ENCODE data around the gene ZNF680.
"Not testable (repeated sequence)": the region's sequence is repeated elsewhere in the genome, so short reads cannot be mapped to it uniquely, and the experiment has no call there.

The ZNF680 gene

DNA sequence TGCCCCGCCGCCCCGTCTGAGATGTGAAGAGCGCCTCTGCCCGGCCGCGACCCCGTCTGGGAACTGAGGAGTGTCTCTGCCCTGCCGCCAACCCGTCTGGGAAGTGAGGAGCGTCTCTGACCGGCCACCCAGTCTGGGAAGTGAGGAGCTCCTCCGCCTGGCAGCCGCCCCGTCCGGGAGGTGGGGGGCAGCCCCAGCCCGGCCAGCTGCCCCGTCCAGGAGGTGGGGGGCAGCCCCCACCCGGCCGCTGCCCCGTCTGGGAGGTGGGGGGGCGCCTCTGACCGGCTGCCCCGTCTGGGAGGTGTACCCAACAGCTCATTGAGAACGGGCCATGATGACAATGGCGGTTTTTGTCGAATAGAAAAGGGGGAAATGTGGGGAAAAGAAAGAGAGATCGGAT lies 8.7 kb downstream of the ZNF680 start:
- H3K27me3 ChIP-seq (ENCODE audit: control insufficient read depth, insufficient read depth, low read length); H3K9me3 ChIP-seq (ENCODE audit: control insufficient read depth, insufficient read depth, low read length); H3K4me1 ChIP-seq (ENCODE audit: control insufficient read depth, insufficient read depth, low read length); H3K4me3 ChIP-seq (ENCODE audit: low read depth, low read length); H3K9ac ChIP-seq (ENCODE audit: low read depth, low read length); H3K36me3 ChIP-seq (ENCODE audit: control insufficient read depth, insufficient read depth, low read length): not testable (repeated sequence)

DNA sequence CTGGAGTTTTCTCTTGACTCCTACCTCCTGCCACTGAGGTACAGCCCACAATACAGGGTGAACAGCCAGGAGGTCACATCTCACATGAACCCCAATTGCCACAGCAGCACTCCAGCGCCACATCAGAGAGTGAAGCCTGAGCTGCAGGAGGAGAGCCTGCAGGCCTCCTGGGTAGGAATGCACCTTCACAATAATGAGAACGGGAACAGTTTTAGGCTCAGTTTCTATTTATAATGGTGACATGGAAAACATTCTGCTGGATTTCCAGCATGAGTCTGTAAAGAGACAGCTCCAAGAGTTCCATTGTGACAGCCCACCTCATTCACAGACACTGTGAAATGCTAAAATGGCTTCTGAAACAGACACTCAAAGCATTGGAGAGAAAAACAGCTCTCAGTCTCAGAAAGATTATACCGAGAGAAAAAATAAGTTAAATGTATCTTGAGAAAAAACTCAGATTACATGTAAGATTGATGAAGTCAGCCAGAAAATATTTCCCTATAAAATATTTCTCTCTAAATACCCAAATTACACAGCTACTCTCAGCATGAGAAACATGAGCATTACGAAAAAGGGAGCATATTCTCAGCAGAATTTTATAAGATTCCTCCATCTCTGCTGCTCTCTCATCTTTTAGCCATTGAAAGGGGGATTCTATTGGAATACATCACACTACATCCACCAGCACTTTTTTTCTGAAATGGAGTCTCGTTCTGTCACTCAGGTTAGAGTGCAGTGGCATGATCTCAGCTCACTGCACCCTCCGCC lies 11.3 kb downstream of the ZNF680 start:
- Histone ChIP-seq H3K27me3 (ENCODE audit: control insufficient read depth, insufficient read depth, low read length) (no peaks in the 10 kb centered on the region), H3K4me1 (ENCODE audit: control insufficient read depth, insufficient read depth, low read length) (peaks cover 2% of the 10 kb centered on the region), H3K9ac (ENCODE audit: low read depth, low read length) (no peak overlapping the region), H3K4me3 (ENCODE audit: low read depth, low read length) (no peak overlapping the region), H3K36me3 (ENCODE audit: control insufficient read depth, insufficient read depth, low read length) (no peaks in the 10 kb centered on the region), H3K9me3 (ENCODE audit: control insufficient read depth, insufficient read depth, low read length) (no peaks in the 10 kb centered on the region)

DNA sequence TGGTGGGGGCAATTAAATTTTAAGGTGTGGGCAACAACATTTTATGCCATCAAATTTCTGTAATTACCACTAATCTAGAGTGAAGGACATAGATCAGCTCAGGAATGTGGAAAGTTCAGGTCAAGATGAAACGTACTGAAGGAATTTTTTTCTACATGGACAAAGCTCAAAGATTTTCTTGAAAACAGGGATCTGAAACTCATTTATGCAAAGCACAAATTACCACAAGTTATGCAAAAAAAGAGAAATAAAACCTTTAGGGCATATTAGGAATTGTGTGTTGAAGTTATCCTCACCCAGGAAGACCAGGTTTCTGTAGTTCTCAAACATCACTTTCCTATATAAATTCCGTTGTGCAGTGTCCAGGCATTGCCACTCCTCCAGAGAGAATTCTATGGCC lies 18.9 kb downstream of the ZNF680 start:
- Histone ChIP-seq H3K36me3 (ENCODE audit: control insufficient read depth, insufficient read depth, low read length) (no peaks in the 10 kb centered on the region), H3K4me3 (ENCODE audit: low read depth, low read length) (no peak overlapping the region), H3K27me3 (ENCODE audit: control insufficient read depth, insufficient read depth, low read length) (no peaks in the 10 kb centered on the region), H3K9ac (ENCODE audit: low read depth, low read length) (no peak overlapping the region), H3K9me3 (ENCODE audit: control insufficient read depth, insufficient read depth, low read length) (no peaks in the 10 kb centered on the region), H3K4me1 (ENCODE audit: control insufficient read depth, insufficient read depth, low read length) (no peaks in the 10 kb centered on the region)

DNA sequence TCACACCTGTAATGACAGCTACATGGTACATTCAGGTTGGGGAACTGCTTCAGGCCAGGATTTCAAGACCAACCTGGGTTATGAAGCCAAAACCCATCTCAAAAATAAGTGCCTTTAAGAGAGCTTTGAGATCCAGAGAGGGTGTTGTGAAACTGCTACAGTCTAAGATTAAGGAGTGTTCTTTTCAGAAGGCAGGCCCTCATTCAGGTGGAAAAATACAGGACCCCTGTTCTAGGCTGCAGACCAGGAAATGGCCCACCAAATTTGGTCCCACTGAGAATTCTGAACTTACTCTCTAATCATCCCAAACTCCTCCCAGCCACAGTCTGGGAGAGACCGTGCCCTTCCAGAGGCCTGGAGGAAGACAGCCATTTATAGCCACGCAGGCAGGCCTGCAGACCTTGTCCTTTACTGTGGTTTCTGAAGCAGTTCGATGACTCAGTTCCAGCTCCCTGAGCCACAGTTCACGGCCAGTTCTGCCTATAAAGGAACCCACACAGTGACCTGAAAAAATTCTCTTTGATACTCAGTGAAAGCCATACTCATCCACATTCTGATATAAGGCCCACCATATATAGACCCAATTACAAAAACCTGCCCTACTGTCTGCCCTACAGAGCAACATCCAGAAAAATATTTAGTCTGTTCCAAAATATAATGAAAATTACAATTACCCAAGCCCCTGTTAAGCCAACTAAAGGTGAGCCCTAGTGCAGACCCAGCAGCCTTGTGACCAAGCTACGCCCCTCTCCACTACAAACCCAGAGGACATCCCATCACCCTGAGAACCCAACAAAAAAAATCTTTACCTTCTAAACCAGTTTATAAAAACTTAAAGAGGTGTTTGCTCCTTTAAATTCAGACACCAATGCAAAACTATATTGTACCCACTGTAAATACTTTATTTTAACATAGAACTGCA lies 21.2 kb downstream of the ZNF680 start:
- H3K9ac ChIP-seq (ENCODE audit: low read depth, low read length) = no peak overlapping the region
- no peaks in the 10 kb centered on the region for H3K4me1 ChIP-seq (ENCODE audit: control insufficient read depth, insufficient read depth, low read length)
- no peaks in the 10 kb centered on the region for H3K27me3 ChIP-seq (ENCODE audit: control insufficient read depth, insufficient read depth, low read length)
- H3K4me3 ChIP-seq (ENCODE audit: low read depth, low read length) = no peak overlapping the region
- H3K9me3 ChIP-seq (ENCODE audit: control insufficient read depth, insufficient read depth, low read length) = no peaks in the 10 kb centered on the region
- no peaks in the 10 kb centered on the region for H3K36me3 ChIP-seq (ENCODE audit: control insufficient read depth, insufficient read depth, low read length)

GRCh38 chr7:64533756-64534155 lies 29.1 kb downstream of the ZNF680 start:
- Histone ChIP-seq H3K4me3 (ENCODE audit: low read depth, low read length) (no peak overlapping the region), H3K9ac (ENCODE audit: low read depth, low read length) (no peak overlapping the region), H3K4me1 (ENCODE audit: control insufficient read depth, insufficient read depth, low read length) (no peaks in the 10 kb centered on the region), H3K36me3 (ENCODE audit: control insufficient read depth, insufficient read depth, low read length) (peaks cover 8% of the 10 kb centered on the region), H3K27me3 (ENCODE audit: control insufficient read depth, insufficient read depth, low read length) (no peaks in the 10 kb centered on the region), H3K9me3 (ENCODE audit: control insufficient read depth, insufficient read depth, low read length) (peaks cover 4% of the 10 kb centered on the region)

- Histone ChIP-seq H3K4me3 (ENCODE audit: low read depth, low read length) (no peak overlapping the region), H3K9me3 (ENCODE audit: control insufficient read depth, insufficient read depth, low read length) (peaks cover 13% of the 10 kb centered on the region), H3K27me3 (ENCODE audit: control insufficient read depth, insufficient read depth, low read length) (no peaks in the 10 kb centered on the region), H3K4me1 (ENCODE audit: control insufficient read depth, insufficient read depth, low read length) (no peaks in the 10 kb centered on the region), H3K36me3 (ENCODE audit: control insufficient read depth, insufficient read depth, low read length) (peaks cover 11% of the 10 kb centered on the region), H3K9ac (ENCODE audit: low read depth, low read length) (no peak overlapping the region)
These were observed 34.1 kb downstream of the ZNF680 start for GRCh38 chr7:64528770-64529169.

DNA sequence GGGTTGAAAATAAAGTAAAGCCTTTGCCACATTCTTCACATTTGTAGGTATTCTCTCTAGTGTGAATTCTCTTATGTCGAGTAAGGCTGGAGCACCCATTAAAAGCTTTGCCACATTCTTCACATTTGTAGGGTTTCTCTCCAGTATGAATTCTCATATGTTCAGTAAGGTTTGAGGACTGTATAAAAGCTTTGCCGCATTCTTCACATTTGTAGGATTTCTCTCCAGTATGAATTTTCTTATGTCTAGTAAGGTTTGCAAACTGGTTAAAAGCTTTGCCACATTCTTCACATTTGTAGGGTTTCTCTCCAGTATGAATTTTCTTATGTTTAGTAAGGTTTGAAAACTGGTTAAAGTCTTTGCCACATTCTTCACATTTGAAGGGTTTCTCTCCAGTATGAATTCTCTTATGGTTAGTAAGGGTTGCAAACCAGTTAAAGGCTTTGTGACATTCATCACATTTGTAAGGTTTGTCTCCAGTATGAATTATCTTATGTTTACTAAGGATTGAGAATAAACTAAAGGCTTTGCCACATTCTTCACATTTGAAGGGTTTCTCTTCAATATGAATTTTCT lies 41.4 kb downstream of the ZNF680 start:
- no peak overlapping the region for H3K9ac ChIP-seq (ENCODE audit: low read depth, low read length)
- peaks cover 46% of the 10 kb centered on the region for H3K9me3 ChIP-seq (ENCODE audit: control insufficient read depth, insufficient read depth, low read length)
- no peak overlapping the region for H3K4me3 ChIP-seq (ENCODE audit: low read depth, low read length)
- H3K27me3 ChIP-seq (ENCODE audit: control insufficient read depth, insufficient read depth, low read length) = no peaks in the 10 kb centered on the region
- peaks cover 2% of the 10 kb centered on the region for H3K36me3 ChIP-seq (ENCODE audit: control insufficient read depth, insufficient read depth, low read length)
- no peaks in the 10 kb centered on the region for H3K4me1 ChIP-seq (ENCODE audit: control insufficient read depth, insufficient read depth, low read length)

DNA sequence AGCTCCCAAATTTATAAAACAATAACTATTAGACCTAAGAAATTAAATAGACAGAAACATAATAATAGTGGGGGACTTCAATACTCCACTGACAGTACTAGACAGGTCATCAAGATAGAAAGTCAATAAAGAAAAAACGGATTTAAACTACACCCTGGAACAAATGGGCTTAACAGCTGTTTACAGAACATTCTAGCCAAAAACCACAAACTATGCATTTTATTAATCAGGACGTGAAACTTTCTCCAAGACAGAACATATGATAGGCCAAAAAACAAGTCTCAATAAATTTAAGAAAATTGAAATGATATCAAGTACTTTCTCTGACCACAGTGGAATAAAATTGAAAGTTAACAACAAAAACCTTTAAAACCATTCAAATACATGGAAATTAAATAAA lies 46.4 kb downstream of the ZNF680 start:
- H3K4me3 ChIP-seq (ENCODE audit: low read depth, low read length) = no peak overlapping the region
- H3K36me3 ChIP-seq (ENCODE audit: control insufficient read depth, insufficient read depth, low read length) = no peaks in the 10 kb centered on the region
- H3K27me3 ChIP-seq (ENCODE audit: control insufficient read depth, insufficient read depth, low read length) = no peaks in the 10 kb centered on the region
- peaks cover 32% of the 10 kb centered on the region for H3K9me3 ChIP-seq (ENCODE audit: control insufficient read depth, insufficient read depth, low read length)
- H3K9ac ChIP-seq (ENCODE audit: low read depth, low read length) = no peak overlapping the region
- no peaks in the 10 kb centered on the region for H3K4me1 ChIP-seq (ENCODE audit: control insufficient read depth, insufficient read depth, low read length)

DNA sequence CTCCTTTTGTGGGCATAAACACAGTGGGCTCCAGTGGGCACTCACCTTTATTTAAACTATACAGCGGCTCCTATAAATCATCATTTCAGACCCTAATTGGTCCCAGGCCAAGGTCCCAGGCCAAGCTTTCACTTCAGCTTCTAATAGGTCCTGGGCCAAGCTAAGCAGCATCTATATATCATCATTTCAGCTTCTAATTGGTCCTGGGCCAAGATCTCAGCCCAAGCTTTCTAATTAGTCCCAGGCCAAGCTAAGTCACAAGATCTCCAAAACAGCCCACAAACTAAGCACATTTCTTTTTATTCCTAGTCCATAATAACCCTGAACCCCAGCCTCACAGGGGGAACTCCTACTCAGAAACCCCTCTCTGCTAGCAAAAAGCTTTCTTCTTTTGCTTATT lies 47.1 kb downstream of the ZNF680 start:
- no peaks in the 10 kb centered on the region for H3K27me3 ChIP-seq (ENCODE audit: control insufficient read depth, insufficient read depth, low read length)
- H3K36me3 ChIP-seq (ENCODE audit: control insufficient read depth, insufficient read depth, low read length) = no peaks in the 10 kb centered on the region
- peaks cover 27% of the 10 kb centered on the region for H3K9me3 ChIP-seq (ENCODE audit: control insufficient read depth, insufficient read depth, low read length)
- H3K9ac ChIP-seq (ENCODE audit: low read depth, low read length) = no peak overlapping the region
- H3K4me3 ChIP-seq (ENCODE audit: low read depth, low read length) = no peak overlapping the region
- no peaks in the 10 kb centered on the region for H3K4me1 ChIP-seq (ENCODE audit: control insufficient read depth, insufficient read depth, low read length)

GRCh38 chr7:64515330-64515729 lies 47.5 kb downstream of the ZNF680 start:
- no peak overlapping the region for H3K9ac ChIP-seq (ENCODE audit: low read depth, low read length)
- H3K36me3 ChIP-seq (ENCODE audit: control insufficient read depth, insufficient read depth, low read length) = no peaks in the 10 kb centered on the region
- no peaks in the 10 kb centered on the region for H3K27me3 ChIP-seq (ENCODE audit: control insufficient read depth, insufficient read depth, low read length)
- no peak overlapping the region for H3K4me3 ChIP-seq (ENCODE audit: low read depth, low read length)
- no peaks in the 10 kb centered on the region for H3K4me1 ChIP-seq (ENCODE audit: control insufficient read depth, insufficient read depth, low read length)
- peaks cover 23% of the 10 kb centered on the region for H3K9me3 ChIP-seq (ENCODE audit: control insufficient read depth, insufficient read depth, low read length)

DNA sequence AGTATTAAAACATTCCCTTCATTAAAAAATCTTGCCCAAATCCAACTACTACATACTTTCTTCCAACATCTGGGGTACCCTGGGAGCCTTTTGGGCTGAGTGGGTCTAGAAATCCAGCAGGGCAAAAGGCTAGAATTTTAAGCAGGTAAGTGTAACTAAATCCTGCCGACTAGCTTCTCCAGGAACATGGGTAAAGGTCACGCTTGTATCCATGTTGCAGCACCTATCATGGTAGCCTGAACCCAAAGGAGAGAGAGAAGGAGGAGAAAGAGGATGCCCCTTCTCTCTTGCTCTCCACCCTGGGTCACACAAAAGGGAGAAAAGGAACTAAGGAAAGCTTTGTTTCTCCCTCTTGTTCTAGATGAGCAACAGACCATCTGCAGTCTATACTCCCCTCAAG lies 53.3 kb downstream of the ZNF680 start:
- Histone ChIP-seq H3K9ac (ENCODE audit: low read depth, low read length) (no peak overlapping the region), H3K4me1 (ENCODE audit: control insufficient read depth, insufficient read depth, low read length) (no peaks in the 10 kb centered on the region), H3K4me3 (ENCODE audit: low read depth, low read length) (no peak overlapping the region), H3K36me3 (ENCODE audit: control insufficient read depth, insufficient read depth, low read length) (no peaks in the 10 kb centered on the region), H3K9me3 (ENCODE audit: control insufficient read depth, insufficient read depth, low read length) (peaks cover 8% of the 10 kb centered on the region), H3K27me3 (ENCODE audit: control insufficient read depth, insufficient read depth, low read length) (no peaks in the 10 kb centered on the region)
